ENCODE data around the gene RAB11B. TPM values are rescaled to one million over a fixed set of nuclear protein-coding genes. Genes with fewer than 3 reads are reported as not detected.
A peak's percentile ranks its signal among the peaks of the same experiment; 100 is the strongest.

The RAB11B gene
- total and polyA plus RNA-seq, 2 of the 13 experiments (the other 11 are each of a cell fraction or from before 2014, with no cell fraction given), result 6.0 to 28.4 TPM

DNA sequence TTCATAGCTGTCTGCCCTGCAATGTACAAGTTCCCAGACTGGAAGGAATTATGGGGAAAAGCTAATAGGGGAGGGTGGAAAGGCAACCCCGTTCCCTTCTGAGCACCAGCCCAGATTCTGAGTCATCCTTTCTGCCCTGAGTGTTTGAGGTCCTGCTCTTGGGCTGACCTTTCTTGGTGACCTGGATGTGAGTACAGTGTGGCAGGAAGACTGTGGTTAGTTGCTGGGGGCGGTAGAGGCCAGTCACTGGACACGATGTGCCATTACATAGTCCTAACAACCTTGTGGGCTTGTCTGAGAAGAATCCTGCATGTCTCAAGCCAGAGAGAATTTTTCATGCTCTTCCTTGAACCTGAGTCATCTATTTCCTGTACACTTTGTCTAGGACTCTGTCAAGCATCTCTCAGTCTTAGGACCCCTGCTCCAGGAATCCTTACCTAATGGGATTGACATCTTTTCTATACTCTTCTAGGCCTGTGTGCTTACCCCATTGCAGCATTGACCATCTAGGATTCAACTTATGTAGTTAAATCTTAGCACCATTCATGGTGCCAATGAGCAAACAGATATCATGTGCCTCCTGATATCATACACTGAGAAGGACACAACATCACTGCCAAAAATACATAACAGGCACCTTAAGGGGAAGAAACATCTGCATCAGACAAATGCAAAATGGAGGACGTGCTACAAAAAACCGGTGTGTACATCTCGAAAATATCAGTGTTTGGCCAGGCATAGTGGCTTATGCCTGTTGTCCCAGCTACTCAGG lies 34.3 kb upstream of the RAB11B start (continued):
- TF ChIP-seq, protein P1, sequence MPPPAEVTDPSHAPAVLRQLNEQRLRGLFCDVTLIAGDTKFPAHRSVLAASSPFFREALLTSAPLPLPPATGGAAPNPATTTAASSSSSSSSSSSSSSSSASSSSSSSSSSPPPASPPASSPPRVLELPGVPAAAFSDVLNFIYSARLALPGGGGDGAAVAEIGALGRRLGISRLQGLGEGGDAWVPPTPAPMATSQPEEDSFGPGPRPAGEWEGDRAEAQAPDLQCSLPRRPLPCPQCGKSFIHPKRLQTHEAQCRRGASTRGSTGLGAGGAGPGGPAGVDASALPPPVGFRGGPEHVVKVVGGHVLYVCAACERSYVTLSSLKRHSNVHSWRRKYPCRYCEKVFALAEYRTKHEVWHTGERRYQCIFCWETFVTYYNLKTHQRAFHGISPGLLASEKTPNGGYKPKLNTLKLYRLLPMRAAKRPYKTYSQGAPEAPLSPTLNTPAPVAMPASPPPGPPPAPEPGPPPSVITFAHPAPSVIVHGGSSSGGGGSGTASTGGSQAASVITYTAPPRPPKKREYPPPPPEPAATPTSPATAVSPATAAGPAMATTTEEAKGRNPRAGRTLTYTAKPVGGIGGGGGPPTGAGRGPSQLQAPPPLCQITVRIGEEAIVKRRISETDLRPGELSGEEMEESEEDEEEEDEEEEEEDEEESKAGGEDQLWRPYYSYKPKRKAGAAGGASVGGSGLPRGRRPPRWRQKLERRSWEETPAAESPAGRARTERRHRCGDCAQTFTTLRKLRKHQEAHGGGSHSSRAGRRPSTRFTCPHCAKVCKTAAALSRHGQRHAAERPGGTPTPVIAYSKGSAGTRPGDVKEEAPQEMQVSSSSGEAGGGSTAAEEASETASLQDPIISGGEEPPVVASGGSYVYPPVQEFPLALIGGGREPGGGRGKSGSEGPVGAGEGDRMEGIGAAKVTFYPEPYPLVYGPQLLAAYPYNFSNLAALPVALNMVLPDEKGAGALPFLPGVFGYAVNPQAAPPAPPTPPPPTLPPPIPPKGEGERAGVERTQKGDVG (CRISPR knock-in tag; IDR thresholded peaks at IDR 0.05; ENCODE audit: borderline replicate concordance), result no peak
- TF ChIP-seq REL (CRISPR knock-in tag; conservative IDR thresholded peaks at IDR 0.05) (no peak), ARID5B (CRISPR knock-in tag; IDR thresholded peaks at IDR 0.05) (peak; percentile 83), ATF3 (CRISPR knock-in tag; IDR thresholded peaks at IDR 0.05) (peak; percentile 80), EP300 (IDR thresholded peaks at IDR 0.05; ENCODE audit: low read depth in 2 of 2, low read length in 2 of 2) (peak in 1 of 2 experiments; percentile 53; a peak in 1 of 4 replicates), EP300 (CRISPR knock-in tag; IDR thresholded peaks at IDR 0.05; ENCODE audit: borderline replicate concordance) (peak; percentile 56; the same call in 1 of the 2 replicates), HDAC6 (IDR thresholded peaks at IDR 0.05; ENCODE audit: low read depth, low read length) (no peak), ZNF788 (CRISPR knock-in tag; IDR thresholded peaks at IDR 0.05; ENCODE audit: borderline replicate concordance) (no peak; the same call in 1 of the 2 replicates), FOXA3 (CRISPR knock-in tag; IDR thresholded peaks at IDR 0.05) (peak; percentile 68), KLF12 (CRISPR knock-in tag; IDR thresholded peaks at IDR 0.05; ENCODE audit: borderline replicate concordance) (no peak)
- TF ChIP-seq, protein P2, sequence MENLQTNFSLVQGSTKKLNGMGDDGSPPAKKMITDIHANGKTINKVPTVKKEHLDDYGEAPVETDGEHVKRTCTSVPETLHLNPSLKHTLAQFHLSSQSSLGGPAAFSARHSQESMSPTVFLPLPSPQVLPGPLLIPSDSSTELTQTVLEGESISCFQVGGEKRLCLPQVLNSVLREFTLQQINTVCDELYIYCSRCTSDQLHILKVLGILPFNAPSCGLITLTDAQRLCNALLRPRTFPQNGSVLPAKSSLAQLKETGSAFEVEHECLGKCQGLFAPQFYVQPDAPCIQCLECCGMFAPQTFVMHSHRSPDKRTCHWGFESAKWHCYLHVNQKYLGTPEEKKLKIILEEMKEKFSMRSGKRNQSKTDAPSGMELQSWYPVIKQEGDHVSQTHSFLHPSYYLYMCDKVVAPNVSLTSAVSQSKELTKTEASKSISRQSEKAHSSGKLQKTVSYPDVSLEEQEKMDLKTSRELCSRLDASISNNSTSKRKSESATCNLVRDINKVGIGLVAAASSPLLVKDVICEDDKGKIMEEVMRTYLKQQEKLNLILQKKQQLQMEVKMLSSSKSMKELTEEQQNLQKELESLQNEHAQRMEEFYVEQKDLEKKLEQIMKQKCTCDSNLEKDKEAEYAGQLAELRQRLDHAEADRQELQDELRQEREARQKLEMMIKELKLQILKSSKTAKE (CRISPR knock-in tag; IDR thresholded peaks at IDR 0.05; ENCODE audit: borderline replicate concordance), result peak; percentile 71; the same call in 1 of the 2 replicates
- TF ChIP-seq, protein P3, sequence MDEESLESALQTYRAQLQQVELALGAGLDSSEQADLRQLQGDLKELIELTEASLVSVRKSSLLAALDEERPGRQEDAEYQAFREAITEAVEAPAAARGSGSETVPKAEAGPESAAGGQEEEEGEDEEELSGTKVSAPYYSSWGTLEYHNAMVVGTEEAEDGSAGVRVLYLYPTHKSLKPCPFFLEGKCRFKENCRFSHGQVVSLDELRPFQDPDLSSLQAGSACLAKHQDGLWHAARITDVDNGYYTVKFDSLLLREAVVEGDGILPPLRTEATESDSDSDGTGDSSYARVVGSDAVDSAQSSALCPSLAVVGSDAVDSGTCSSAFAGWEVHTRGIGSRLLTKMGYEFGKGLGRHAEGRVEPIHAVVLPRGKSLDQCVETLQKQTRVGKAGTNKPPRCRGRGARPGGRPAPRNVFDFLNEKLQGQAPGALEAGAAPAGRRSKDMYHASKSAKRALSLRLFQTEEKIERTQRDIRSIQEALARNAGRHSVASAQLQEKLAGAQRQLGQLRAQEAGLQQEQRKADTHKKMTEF (CRISPR knock-in tag; IDR thresholded peaks at IDR 0.05), result 0 out of 2 replicates have a peak, but pooled peaks have one; percentile 26
- TF ChIP-seq, protein P4, sequence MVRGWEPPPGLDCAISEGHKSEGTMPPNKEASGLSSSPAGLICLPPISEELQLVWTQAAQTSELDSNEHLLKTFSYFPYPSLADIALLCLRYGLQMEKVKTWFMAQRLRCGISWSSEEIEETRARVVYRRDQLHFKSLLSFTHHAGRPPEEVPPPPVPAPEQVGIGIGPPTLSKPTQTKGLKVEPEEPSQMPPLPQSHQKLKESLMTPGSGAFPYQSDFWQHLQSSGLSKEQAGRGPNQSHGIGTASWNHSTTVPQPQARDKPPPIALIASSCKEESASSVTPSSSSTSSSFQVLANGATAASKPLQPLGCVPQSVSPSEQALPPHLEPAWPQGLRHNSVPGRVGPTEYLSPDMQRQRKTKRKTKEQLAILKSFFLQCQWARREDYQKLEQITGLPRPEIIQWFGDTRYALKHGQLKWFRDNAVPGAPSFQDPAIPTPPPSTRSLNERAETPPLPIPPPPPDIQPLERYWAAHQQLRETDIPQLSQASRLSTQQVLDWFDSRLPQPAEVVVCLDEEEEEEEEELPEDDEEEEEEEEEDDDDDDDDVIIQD (CRISPR knock-in tag; IDR thresholded peaks at IDR 0.05; ENCODE audit: low read depth), result peak; percentile 76; the same call in 1 of the 2 replicates
